ENCODE data around the gene UNC13A. TPM values are rescaled to one million over a fixed set of nuclear protein-coding genes. Genes with fewer than 3 reads are reported as not detected.

UNC13A gene
- polyA plus RNA-seq, 1 experiment = 2.2 TPM

GRCh38 chr19:17616961-17617806, 71.0 kb downstream of the UNC13A start:
- no peak overlapping the region for H3K4me3 ChIP-seq (ENCODE audit: low read depth, low read length)
- no peaks in the 10 kb centered on the region for H3K36me3 ChIP-seq (ENCODE audit: control insufficient read depth, insufficient read depth, low read length)
- no peak for DNase-seq (ENCODE audit: low read depth)
- no peak for TF ChIP-seq CTCF (IDR thresholded peaks at IDR 0.05; ENCODE audit: insufficient read depth, low read depth, low read length)
- ChIA-PET CTCF (interaction anchor here (0.7 to 1.0 kb wide), 3 partner anchors 22 to 551 kb away, joined by 3 read pairs; no protein-coding TSS in a partner anchor), POLR2A (interaction anchor here (0.6 kb wide), 1 partner anchor 140 kb away, joined by 4 read pairs; no protein-coding TSS in a partner anchor)
- H3K27me3 ChIP-seq (ENCODE audit: control insufficient read depth, insufficient read depth, low read length) = no peaks in the 10 kb centered on the region

- POLR2A ChIA-PET = no interaction called here
- no peak for TF ChIP-seq CTCF (IDR thresholded peaks at IDR 0.05; ENCODE audit: insufficient read depth, low read depth, low read length)
- Histone ChIP-seq H3K4me3 (ENCODE audit: low read depth, low read length) (no peak overlapping the region), H3K36me3 (ENCODE audit: control insufficient read depth, insufficient read depth, low read length) (no peaks in the 10 kb centered on the region), H3K27me3 (ENCODE audit: control insufficient read depth, insufficient read depth, low read length) (no peaks in the 10 kb centered on the region)
- CTCF ChIA-PET = interaction anchor here (0.7 to 1.8 kb wide), 4 partner anchors 22 to 551 kb away, joined by 3 to 4 read pairs (median 3); no protein-coding TSS in a partner anchor
- DNase-seq (ENCODE audit: low read depth) = no peak
Observed at GRCh38 chr19:17616686-17616960, 71.5 kb downstream of the UNC13A start.

GRCh38 chr19:17615889-17616685, 72.1 kb downstream of the UNC13A start:
- no peaks in the 10 kb centered on the region for H3K27me3 ChIP-seq (ENCODE audit: control insufficient read depth, insufficient read depth, low read length)
- ChIA-PET CTCF (interaction anchor here (0.9 to 1.8 kb wide), 3 partner anchors 10 to 552 kb away, joined by 3 to 4 read pairs (median 4); no protein-coding TSS in a partner anchor), POLR2A (no interaction called here)
- no peak overlapping the region for H3K4me3 ChIP-seq (ENCODE audit: low read depth, low read length)
- no peak for TF ChIP-seq CTCF (IDR thresholded peaks at IDR 0.05; ENCODE audit: insufficient read depth, low read depth, low read length)
- no peaks in the 10 kb centered on the region for H3K36me3 ChIP-seq (ENCODE audit: control insufficient read depth, insufficient read depth, low read length)
- DNase-seq (ENCODE audit: low read depth) = no peak

- Histone ChIP-seq H3K36me3 (ENCODE audit: control insufficient read depth, insufficient read depth, low read length) (no peaks in the 10 kb centered on the region), H3K27me3 (ENCODE audit: control insufficient read depth, insufficient read depth, low read length) (no peaks in the 10 kb centered on the region), H3K4me3 (ENCODE audit: low read depth, low read length) (no peak overlapping the region)
- TF ChIP-seq CTCF (IDR thresholded peaks at IDR 0.05; ENCODE audit: insufficient read depth, low read depth, low read length) = no peak
- ChIA-PET CTCF (interaction anchor here (1.6 kb wide), 1 partner anchor 8 kb away, joined by 4 read pairs; no protein-coding TSS in a partner anchor), POLR2A (no interaction called here)
- DNase-seq (ENCODE audit: low read depth) = no peak
Observed at GRCh38 chr19:17614476-17614875, 73.7 kb downstream of the UNC13A start.
